ENCODE results near the gene RGL1.

GRCh38 chr1:183913567-183913993 lies 108.7 kb downstream of the RGL1 start:
- TF ChIP-seq, protein P1, sequence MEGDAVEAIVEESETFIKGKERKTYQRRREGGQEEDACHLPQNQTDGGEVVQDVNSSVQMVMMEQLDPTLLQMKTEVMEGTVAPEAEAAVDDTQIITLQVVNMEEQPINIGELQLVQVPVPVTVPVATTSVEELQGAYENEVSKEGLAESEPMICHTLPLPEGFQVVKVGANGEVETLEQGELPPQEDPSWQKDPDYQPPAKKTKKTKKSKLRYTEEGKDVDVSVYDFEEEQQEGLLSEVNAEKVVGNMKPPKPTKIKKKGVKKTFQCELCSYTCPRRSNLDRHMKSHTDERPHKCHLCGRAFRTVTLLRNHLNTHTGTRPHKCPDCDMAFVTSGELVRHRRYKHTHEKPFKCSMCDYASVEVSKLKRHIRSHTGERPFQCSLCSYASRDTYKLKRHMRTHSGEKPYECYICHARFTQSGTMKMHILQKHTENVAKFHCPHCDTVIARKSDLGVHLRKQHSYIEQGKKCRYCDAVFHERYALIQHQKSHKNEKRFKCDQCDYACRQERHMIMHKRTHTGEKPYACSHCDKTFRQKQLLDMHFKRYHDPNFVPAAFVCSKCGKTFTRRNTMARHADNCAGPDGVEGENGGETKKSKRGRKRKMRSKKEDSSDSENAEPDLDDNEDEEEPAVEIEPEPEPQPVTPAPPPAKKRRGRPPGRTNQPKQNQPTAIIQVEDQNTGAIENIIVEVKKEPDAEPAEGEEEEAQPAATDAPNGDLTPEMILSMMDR (IDR thresholded peaks at IDR 0.05) = no peak
- TF ChIP-seq POLR2A (IDR thresholded peaks at IDR 0.05) (no peak), EP300 (IDR thresholded peaks at IDR 0.05) (no peak)

Data from tibial nerve (tissue), 4 donors.